Liver (tissue), 9 donors: ENCODE measurements around the gene CTNS. TPM values are rescaled to one million over a fixed set of nuclear protein-coding genes. Genes with fewer than 3 reads are reported as not detected.
A peak's percentile ranks its signal among the peaks of the same experiment; 100 is the strongest.

Source experiments
- DNase-seq: peaks from one replicate; pipeline ENCODE4 v3.0.0-alpha.2; 2017; ENCODE audit warnings: low spot score
- H3K27ac ChIP-seq, 2 donors: one replicate each; pipeline ENCODE4 v1.7.0; 2013; ENCODE audit warnings: inconsistent platforms in 2 of 2, low read length in 2 of 2, control low read depth in 1 of 2, low read depth in 1 of 2, mild to moderate bottlenecking in 1 of 2
- H3K27me3 ChIP-seq, 4 donors: one replicate each; pipeline versions ENCODE4 v1.6.1 to v1.7.0; 2013; ENCODE audit warnings: low read length in 3 of 4, inconsistent platforms in 1 of 4, mild to moderate bottlenecking in 1 of 4, moderate library complexity in 1 of 4; ENCODE audit not compliant: control insufficient read depth in 4 of 4, insufficient read depth in 4 of 4
- H3K36me3 ChIP-seq, 4 donors: one replicate each; pipeline versions ENCODE4 v1.6.1 to v1.7.0; 2013; ENCODE audit warnings: low read length in 3 of 4, mild to moderate bottlenecking in 3 of 4, low read depth in 1 of 4, moderate library complexity in 1 of 4; ENCODE audit not compliant: control insufficient read depth in 4 of 4, insufficient read depth in 3 of 4
- H3K4me1 ChIP-seq, 4 donors: one replicate each; pipeline versions ENCODE4 v1.6.1 to v1.7.0; 2013; ENCODE audit warnings: low read length in 3 of 4, mild to moderate bottlenecking in 3 of 4, moderate library complexity in 1 of 4; ENCODE audit not compliant: control insufficient read depth in 4 of 4, insufficient read depth in 4 of 4
- H3K4me3 ChIP-seq, 3 donors: one replicate each; pipeline versions ENCODE4 v1.6.1 to v1.7.0; 2013; ENCODE audit warnings: low read length in 3 of 3, control low read depth in 1 of 3, low read depth in 1 of 3, mild to moderate bottlenecking in 1 of 3
- H3K9ac ChIP-seq, 2 donors: one replicate each; pipeline ENCODE4 v1.7.0; 2013; ENCODE audit warnings: low read length in 2 of 2, mild to moderate bottlenecking in 2 of 2, moderate library complexity in 2 of 2, control low read depth in 1 of 2, low read depth in 1 of 2
- H3K9me3 ChIP-seq, 4 donors: one replicate each; pipeline versions ENCODE4 v1.6.1 to v1.7.0; 2013; ENCODE audit warnings: low read length in 3 of 4; ENCODE audit not compliant: control insufficient read depth in 4 of 4
- CTCF ChIP-seq: fragments of 150-350 bp; IDR thresholded peaks from 2 replicates; pipeline ENCODE4 v1.5.1; 2017; ENCODE audit warnings: improper control_type of control experiment, low read depth, low read length; ENCODE audit not compliant: missing input control
- EGR1 ChIP-seq, 2 donors: IDR thresholded peaks; 2 replicates each; pipeline ENCODE4 v1.6.1; 2016 to 2018; ENCODE audit warnings: antibody characterized with exemption in 2 of 2, low read depth in 2 of 2
- FOXA1 ChIP-seq: IDR thresholded peaks from 2 replicates; pipeline ENCODE4 v1.6.1; 2016; ENCODE audit warnings: antibody characterized with exemption
- GABPA ChIP-seq, 2 donors: IDR thresholded peaks in 1 of 2; conservative IDR thresholded peaks in 1 of 2; 2 replicates each; pipeline ENCODE4 v1.6.1; 2016; ENCODE audit warnings: antibody characterized with exemption in 2 of 2, mild to moderate bottlenecking in 1 of 2, moderate library complexity in 1 of 2
- HNF4A ChIP-seq, 2 donors: conservative IDR thresholded peaks; 2 replicates each; pipeline ENCODE4 v1.6.1; 2016; ENCODE audit warnings: antibody characterized with exemption in 2 of 2, mild to moderate bottlenecking in 2 of 2
- HNF4G ChIP-seq: IDR thresholded peaks from 2 replicates; pipeline ENCODE4 v1.6.1; 2016; ENCODE audit warnings: antibody characterized with exemption
- JUND ChIP-seq, 2 donors: IDR thresholded peaks; 2 replicates each; pipeline ENCODE4 v1.6.1; 2016; ENCODE audit warnings: antibody characterized with exemption in 2 of 2
- RAD21 ChIP-seq, 2 donors: IDR thresholded peaks; 2 replicates each; pipeline ENCODE4 v1.6.1; 2016; ENCODE audit warnings: antibody characterized with exemption in 2 of 2, mild to moderate bottlenecking in 2 of 2
- SP1 ChIP-seq: IDR thresholded peaks from 2 replicates; pipeline ENCODE4 v1.6.1; 2018; ENCODE audit warnings: antibody characterized with exemption, mild to moderate bottlenecking
- TAF1 ChIP-seq: conservative IDR thresholded peaks from 2 replicates; pipeline ENCODE4 v1.6.1; 2016; ENCODE audit warnings: antibody characterized with exemption, mild to moderate bottlenecking
- ZBTB33 ChIP-seq: IDR thresholded peaks from 2 replicates; pipeline ENCODE4 v1.6.1; 2016; ENCODE audit warnings: antibody characterized with exemption
- WGBS: extraction: QIAGEN DNeasy Blood & Tissue Kit; methylation state at CpG from one replicate; pipeline ENCODE4 v1.1.7; 2013; 5-methylcytosine and 5-hydroxymethylcytosine counted together
- polyA plus RNA-seq, 2 donors: library from polyadenylated mRNA; stranded (reverse) in 1 of 2; unstranded in 1 of 2; fragments of 200-250 nt in 1 of 2; fragments of >200 nt in 1 of 2; fragmentation: Nextera tagmentation in 1 of 2; extraction: Ambion mirVana in 1 of 2; gene quantifications; one replicate each; pipeline versions ENCODE4 v1.2.1 to v1.2.3, GENCODE V29; 2013 to 2015
- total RNA-seq, 2 donors: library from RNA; depleted of rRNA; stranded (reverse); fragments of >200 nt; gene quantifications; one replicate each; pipeline ENCODE4 v1.2.3, GENCODE V29; 2014
- TF ChIP-seq, protein P1 (sequence below): IDR thresholded peaks from 2 replicates; pipeline ENCODE4 v1.6.1; 2016; ENCODE audit warnings: antibody characterized with exemption, mild to moderate bottlenecking
- TF ChIP-seq, protein P2 (sequence below): IDR thresholded peaks from 2 replicates; pipeline ENCODE4 v1.6.1; 2016; ENCODE audit warnings: antibody characterized with exemption
- donor health status: healthy.
- donor health status: healthy.
- donor health status: healthy.
- donor health status: healthy.
- donor health status: healthy.

Gene CTNS
- total and polyA plus RNA-seq, 4 donors, result 6.6 to 15.3 (median 9.6) TPM

GRCh38 chr17:3600529-3601205 lies 35.9 kb upstream of the CTNS start (continued):
- TF ChIP-seq, protein P1, sequence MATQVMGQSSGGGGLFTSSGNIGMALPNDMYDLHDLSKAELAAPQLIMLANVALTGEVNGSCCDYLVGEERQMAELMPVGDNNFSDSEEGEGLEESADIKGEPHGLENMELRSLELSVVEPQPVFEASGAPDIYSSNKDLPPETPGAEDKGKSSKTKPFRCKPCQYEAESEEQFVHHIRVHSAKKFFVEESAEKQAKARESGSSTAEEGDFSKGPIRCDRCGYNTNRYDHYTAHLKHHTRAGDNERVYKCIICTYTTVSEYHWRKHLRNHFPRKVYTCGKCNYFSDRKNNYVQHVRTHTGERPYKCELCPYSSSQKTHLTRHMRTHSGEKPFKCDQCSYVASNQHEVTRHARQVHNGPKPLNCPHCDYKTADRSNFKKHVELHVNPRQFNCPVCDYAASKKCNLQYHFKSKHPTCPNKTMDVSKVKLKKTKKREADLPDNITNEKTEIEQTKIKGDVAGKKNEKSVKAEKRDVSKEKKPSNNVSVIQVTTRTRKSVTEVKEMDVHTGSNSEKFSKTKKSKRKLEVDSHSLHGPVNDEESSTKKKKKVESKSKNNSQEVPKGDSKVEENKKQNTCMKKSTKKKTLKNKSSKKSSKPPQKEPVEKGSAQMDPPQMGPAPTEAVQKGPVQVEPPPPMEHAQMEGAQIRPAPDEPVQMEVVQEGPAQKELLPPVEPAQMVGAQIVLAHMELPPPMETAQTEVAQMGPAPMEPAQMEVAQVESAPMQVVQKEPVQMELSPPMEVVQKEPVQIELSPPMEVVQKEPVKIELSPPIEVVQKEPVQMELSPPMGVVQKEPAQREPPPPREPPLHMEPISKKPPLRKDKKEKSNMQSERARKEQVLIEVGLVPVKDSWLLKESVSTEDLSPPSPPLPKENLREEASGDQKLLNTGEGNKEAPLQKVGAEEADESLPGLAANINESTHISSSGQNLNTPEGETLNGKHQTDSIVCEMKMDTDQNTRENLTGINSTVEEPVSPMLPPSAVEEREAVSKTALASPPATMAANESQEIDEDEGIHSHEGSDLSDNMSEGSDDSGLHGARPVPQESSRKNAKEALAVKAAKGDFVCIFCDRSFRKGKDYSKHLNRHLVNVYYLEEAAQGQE, result no peak

DNA sequence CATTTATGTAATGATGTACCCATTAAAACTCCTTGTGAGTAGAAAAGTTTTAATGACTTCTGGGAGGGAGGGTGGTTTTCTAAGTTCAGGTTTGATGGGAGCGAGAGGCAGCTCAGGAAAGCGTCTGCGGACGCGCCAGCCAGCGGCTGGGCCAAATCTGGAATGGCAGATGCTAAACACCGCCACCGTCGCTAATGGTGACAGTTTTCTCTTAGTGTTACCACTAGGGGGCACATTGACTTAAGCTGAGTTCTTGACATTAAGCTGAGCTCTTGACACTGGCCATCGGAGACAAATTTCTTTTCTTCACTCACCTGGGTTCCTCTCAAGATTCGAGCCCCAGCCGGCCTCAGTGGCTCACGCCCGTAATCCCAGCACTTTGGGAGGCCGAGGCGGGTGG lies 34.1 kb upstream of the CTNS start:
- no peaks in the 10 kb centered on the region for H3K4me1 ChIP-seq
- H3K4me3 ChIP-seq, result no peak overlapping the region
- 87% methylated on average over 16 of the region's 16 CpGs for WGBS
- no peaks in the 10 kb centered on the region for H3K27me3 ChIP-seq
- no peak overlapping the region for H3K9ac ChIP-seq
- peaks cover 0 to 24% (median 17%) of the 10 kb centered on the region in 4 donors for H3K36me3 ChIP-seq
- no peaks in the 10 kb centered on the region for H3K9me3 ChIP-seq
- DNase-seq, result no peak
- TF ChIP-seq CTCF, result peak; percentile 42
- TF ChIP-seq JUND (IDR thresholded peaks at IDR 0.05), result no peak
- TF ChIP-seq RAD21 (IDR thresholded peaks at IDR 0.05), result peak; percentile 49 to 66
- no peak overlapping the region for H3K27ac ChIP-seq

- Histone ChIP-seq H3K4me3 (no peak overlapping the region), H3K36me3 (peaks cover 0 to 25% (median 17%) of the 10 kb centered on the region in 4 donors), H3K27ac (no peak overlapping the region), H3K27me3 (no peaks in the 10 kb centered on the region), H3K9me3 (no peaks in the 10 kb centered on the region), H3K4me1 (no peaks in the 10 kb centered on the region), H3K9ac (no peak overlapping the region)
- 96% methylated on average over 17 of the region's 17 CpGs for WGBS
- no peak for DNase-seq
- TF ChIP-seq ZBTB33, result no peak
- TF ChIP-seq FOXA1, result no peak
- TF ChIP-seq SP1, result no peak
- no peak for TF ChIP-seq RAD21 (IDR thresholded peaks at IDR 0.05)
- TF ChIP-seq GABPA (IDR thresholded peaks at IDR 0.05 in 1 of 2, conservative IDR thresholded peaks at IDR 0.05 in 1 of 2), result no peak
- no peak for TF ChIP-seq HNF4G
- TF ChIP-seq HNF4A (conservative IDR thresholded peaks at IDR 0.05), result no peak
- TF ChIP-seq, protein P2, sequence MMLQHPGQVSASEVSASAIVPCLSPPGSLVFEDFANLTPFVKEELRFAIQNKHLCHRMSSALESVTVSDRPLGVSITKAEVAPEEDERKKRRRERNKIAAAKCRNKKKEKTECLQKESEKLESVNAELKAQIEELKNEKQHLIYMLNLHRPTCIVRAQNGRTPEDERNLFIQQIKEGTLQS, result no peak
- no peak for TF ChIP-seq EGR1 (IDR thresholded peaks at IDR 0.05; ENCODE audit: low read depth in 2 of 2)
- TF ChIP-seq TAF1, result no peak
- TF ChIP-seq CTCF, result no peak
- TF ChIP-seq, protein P1, result no peak
Measured at GRCh38 chr17:3603119-3603869, 33.3 kb upstream of the CTNS start.
